ENCODE measurements around the gene KRT9. TPM values are rescaled to one million over a fixed set of nuclear protein-coding genes. Genes with fewer than 3 reads are reported as not detected.

KRT9 gene
- total RNA-seq, 1 donor from 2014 or later: not detected

- DNase-seq (ENCODE audit: low spot score in 2 of 2): no peak
- no peaks in the 10 kb centered on the region for H3K4me1 ChIP-seq
- no peak for TF ChIP-seq CTCF (IDR thresholded peaks at IDR 0.05)
- no peak overlapping the region for H3K4me3 ChIP-seq
- intact Hi-C loops (cut with DNase I): no loop called here
- no peaks in the 10 kb centered on the region for H3K27me3 ChIP-seq
- no peaks in the 10 kb centered on the region for H3K36me3 ChIP-seq
- no peak overlapping the region for H3K27ac ChIP-seq
- no peaks in the 10 kb centered on the region for H3K9me3 ChIP-seq
Measured at GRCh38 chr17:41539979-41540701, 31.7 kb downstream of the KRT9 start.

GRCh38 chr17:41539071-41539492 is 32.8 kb downstream of the KRT9 start:
- Histone ChIP-seq H3K4me1 (no peaks in the 10 kb centered on the region), H3K4me3 (no peak overlapping the region), H3K27me3 (no peaks in the 10 kb centered on the region), H3K36me3 (no peaks in the 10 kb centered on the region), H3K9me3 (no peaks in the 10 kb centered on the region), H3K27ac (no peak overlapping the region)
- DNase-seq (ENCODE audit: low spot score in 2 of 2): no peak
- no peak for TF ChIP-seq CTCF (IDR thresholded peaks at IDR 0.05)
- intact Hi-C loops (cut with DNase I): no loop called here

- no peak overlapping the region for H3K4me3 ChIP-seq
- intact Hi-C loops (cut with DNase I): no loop called here
Measured at GRCh38 chr17:41538565-41538991, 33.3 kb downstream of the KRT9 start.

GRCh38 chr17:41537990-41538389 is 33.9 kb downstream of the KRT9 start:
- no peaks in the 10 kb centered on the region for H3K27me3 ChIP-seq
- TF ChIP-seq CTCF (IDR thresholded peaks at IDR 0.05): no peak
- no peak overlapping the region for H3K27ac ChIP-seq
- H3K9me3 ChIP-seq: no peaks in the 10 kb centered on the region
- no peak for DNase-seq (ENCODE audit: low spot score in 2 of 2)
- intact Hi-C loops (cut with DNase I): no loop called here
- H3K36me3 ChIP-seq: no peaks in the 10 kb centered on the region
- no peaks in the 10 kb centered on the region for H3K4me1 ChIP-seq
- no peak overlapping the region for H3K4me3 ChIP-seq

More at GRCh38 chr17:41538565-41538991, 33.3 kb downstream of the KRT9 start:
- DNase-seq (ENCODE audit: low spot score in 2 of 2): no peak
- Histone ChIP-seq H3K9me3 (no peaks in the 10 kb centered on the region), H3K27me3 (no peaks in the 10 kb centered on the region), H3K36me3 (no peaks in the 10 kb centered on the region), H3K27ac (no peak overlapping the region), H3K4me1 (no peaks in the 10 kb centered on the region)
- TF ChIP-seq CTCF (IDR thresholded peaks at IDR 0.05): no peak

- H3K4me3 ChIP-seq: no peak overlapping the region
- no peaks in the 10 kb centered on the region for H3K4me1 ChIP-seq
- intact Hi-C loops (cut with DNase I): no loop called here
- no peaks in the 10 kb centered on the region for H3K36me3 ChIP-seq
- no peak for TF ChIP-seq CTCF (IDR thresholded peaks at IDR 0.05)
- no peak overlapping the region for H3K27ac ChIP-seq
- no peaks in the 10 kb centered on the region for H3K27me3 ChIP-seq
- no peak for DNase-seq (ENCODE audit: low spot score in 2 of 2)
- H3K9me3 ChIP-seq: no peaks in the 10 kb centered on the region
Measured at GRCh38 chr17:41537614-41537954, 34.3 kb downstream of the KRT9 start.

All from ascending aorta (tissue), 2 donors.